MCF 10A (cell line): ENCODE measurements around the gene CREB3L2. TPM values are rescaled to one million over a fixed set of nuclear protein-coding genes. Genes with fewer than 3 reads are reported as not detected.

Experiments used
- BruUV-seq: library from RNA; stranded (reverse); fragments of 400-500 nt; replicated peaks from 2 replicates; lab custom pipeline; 2021; lab: Mats Ljungman, UMichigan
- CTCF ChIA-PET: fragments of 300-600 bp; sonication (Branson Sonifier 250); formaldehyde crosslinking; extraction: SDS; loops from one replicate; lab custom pipeline; 2021; ENCODE audit warnings: antibody characterized with exemption, inconsistent platforms; lab: Yijun Ruan, JAX
- POLR2A ChIA-PET: fragments of 300-600, 350-650 bp; sonication (Branson Sonifier 250); formaldehyde crosslinking; extraction: SDS; loops from one replicate; lab custom pipeline; 2020; ENCODE audit warnings: antibody characterized with exemption, inconsistent platforms; lab: Yijun Ruan, JAX
- DNase-seq: peaks from one replicate; pipeline ENCODE4 v3.0.0-alpha.2; 2018; ENCODE audit not compliant: unreplicated experiment
- H3K27ac Mint-ChIP-seq: one replicate; pipeline ENCODE4 v1.8.0; 2022; ENCODE audit warnings: mild to moderate bottlenecking, low read depth, mixed read lengths; ENCODE audit not compliant: unreplicated experiment
- H3K27me3 Mint-ChIP-seq: one replicate; pipeline ENCODE4 v1.8.0; 2022; ENCODE audit warnings: mixed read lengths; ENCODE audit not compliant: insufficient read depth, unreplicated experiment
- H3K36me3 Mint-ChIP-seq: one replicate; pipeline ENCODE4 v1.8.0; 2022; ENCODE audit warnings: mild to moderate bottlenecking, moderate library complexity, mixed read lengths; ENCODE audit not compliant: insufficient read depth, unreplicated experiment
- H3K4me1 Mint-ChIP-seq: one replicate; pipeline ENCODE4 v1.8.0; 2022; ENCODE audit warnings: mixed read lengths; ENCODE audit not compliant: insufficient read depth, unreplicated experiment
- H3K4me3 Mint-ChIP-seq: one replicate; pipeline ENCODE4 v1.8.0; 2022; ENCODE audit warnings: mild to moderate bottlenecking, moderate library complexity, mixed read lengths; ENCODE audit not compliant: unreplicated experiment
- H3K9me3 Mint-ChIP-seq: one replicate; pipeline ENCODE4 v1.8.0; 2022; ENCODE audit warnings: mixed read lengths; ENCODE audit not compliant: unreplicated experiment
- intact Hi-C: fragments of 100-400 bp; cut with micrococcal nuclease; formaldehyde crosslinking; loops from 2 replicates; pipeline ENCODE4 v1.14.1; 2022
- total RNA-seq: library from RNA; stranded (reverse); gene quantifications from 2 replicates; pipeline ENCODE4 v1.2.3, GENCODE V29; 2022
- TF ChIP-seq, protein P1 (sequence below): fragments of 200-600 bp; IDR thresholded peaks from one replicate; pipeline ENCODE4 v1.8.0; 2022; ENCODE audit warnings: antibody characterized with exemption, mild to moderate bottlenecking; ENCODE audit not compliant: unreplicated experiment

Gene CREB3L2
- total RNA-seq, 1 experiment from 2014 or later: 74.2 TPM

DNA sequence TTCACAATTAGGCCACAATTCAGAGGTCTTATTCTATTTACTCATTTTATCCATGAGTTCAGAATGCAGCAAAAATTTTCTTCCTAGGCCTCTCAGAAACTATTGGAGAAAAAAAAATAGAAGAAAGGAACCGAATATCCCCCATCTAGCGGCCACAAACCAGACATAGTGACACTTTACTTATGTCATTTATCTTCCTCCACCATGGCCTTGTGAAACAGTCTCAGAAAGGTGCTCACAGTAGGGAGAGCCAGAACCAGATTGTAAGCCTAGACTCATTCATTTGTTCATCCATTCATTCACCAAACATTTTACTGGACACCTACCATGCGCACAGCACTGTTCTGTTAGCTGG, 16.0 kb downstream of the CREB3L2 start:
- Mint-ChIP-seq H3K27me3 (no peaks in the 10 kb centered on the region), H3K9me3 (peaks cover 7% of the 10 kb centered on the region), H3K4me1 (peaks cover 12% of the 10 kb centered on the region), H3K27ac (no peak overlapping the region), H3K36me3 (no peaks in the 10 kb centered on the region), H3K4me3 (no peak overlapping the region)
- TF ChIP-seq, protein P1, sequence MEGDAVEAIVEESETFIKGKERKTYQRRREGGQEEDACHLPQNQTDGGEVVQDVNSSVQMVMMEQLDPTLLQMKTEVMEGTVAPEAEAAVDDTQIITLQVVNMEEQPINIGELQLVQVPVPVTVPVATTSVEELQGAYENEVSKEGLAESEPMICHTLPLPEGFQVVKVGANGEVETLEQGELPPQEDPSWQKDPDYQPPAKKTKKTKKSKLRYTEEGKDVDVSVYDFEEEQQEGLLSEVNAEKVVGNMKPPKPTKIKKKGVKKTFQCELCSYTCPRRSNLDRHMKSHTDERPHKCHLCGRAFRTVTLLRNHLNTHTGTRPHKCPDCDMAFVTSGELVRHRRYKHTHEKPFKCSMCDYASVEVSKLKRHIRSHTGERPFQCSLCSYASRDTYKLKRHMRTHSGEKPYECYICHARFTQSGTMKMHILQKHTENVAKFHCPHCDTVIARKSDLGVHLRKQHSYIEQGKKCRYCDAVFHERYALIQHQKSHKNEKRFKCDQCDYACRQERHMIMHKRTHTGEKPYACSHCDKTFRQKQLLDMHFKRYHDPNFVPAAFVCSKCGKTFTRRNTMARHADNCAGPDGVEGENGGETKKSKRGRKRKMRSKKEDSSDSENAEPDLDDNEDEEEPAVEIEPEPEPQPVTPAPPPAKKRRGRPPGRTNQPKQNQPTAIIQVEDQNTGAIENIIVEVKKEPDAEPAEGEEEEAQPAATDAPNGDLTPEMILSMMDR: no peak
- CTCF ChIA-PET: interaction anchor here (1.2 to 1.3 kb wide), 2 partner anchors 23 to 26 kb away, joined by 3 to 4 read pairs; no protein-coding TSS in a partner anchor
- DNase-seq: no peak
- intact Hi-C loops: no loop called here
- POLR2A ChIA-PET: interaction anchor here (0.6 to 1.0 kb wide), 2 partner anchors 14 to 16 kb away, joined by 3 to 4 read pairs; partner anchors contain the start of gene CREB3L2
- BruUV-seq: no TSS peak

DNA sequence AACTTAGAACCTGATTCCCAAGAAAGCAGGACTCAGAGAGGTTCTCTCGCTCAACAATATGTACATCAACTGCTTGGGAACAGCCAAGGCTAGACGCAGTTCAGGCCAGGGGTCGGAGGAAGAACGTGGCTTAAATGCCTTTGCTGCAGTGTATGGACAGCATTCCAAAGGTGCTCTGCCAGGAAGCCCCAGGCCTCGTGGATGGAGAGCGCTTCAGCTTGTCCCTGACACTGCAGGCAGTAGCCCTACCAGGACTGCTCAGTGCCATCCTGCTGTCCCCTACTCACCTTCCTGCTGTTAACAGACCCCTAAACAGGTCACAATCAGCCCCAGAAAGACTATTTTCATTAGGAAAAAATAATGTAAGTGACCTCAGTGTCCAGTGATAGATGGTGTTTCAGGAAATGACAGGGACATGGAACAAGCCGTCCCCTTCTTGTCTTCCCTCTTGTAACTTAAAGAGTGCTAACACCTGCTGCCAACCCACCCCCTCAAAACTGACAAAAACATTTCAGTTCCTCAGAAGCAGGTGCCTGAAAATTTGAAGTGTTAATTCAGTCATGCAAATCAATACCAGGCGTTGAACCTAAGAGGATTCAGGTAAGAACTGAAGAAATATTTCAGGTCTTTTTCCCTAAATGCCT, 16.5 kb downstream of the CREB3L2 start:
- TF ChIP-seq, protein P1: no peak
- H3K36me3 Mint-ChIP-seq: no peaks in the 10 kb centered on the region
- H3K27ac Mint-ChIP-seq: no peak overlapping the region
- ChIA-PET CTCF (interaction anchor here (1.2 to 1.4 kb wide), 3 partner anchors 17 to 25 kb away, joined by 3 to 11 read pairs (median 4); partner anchors contain the start of gene CREB3L2), POLR2A (interaction anchor here (0.6 to 1.2 kb wide), 3 partner anchors 14 to 17 kb away, joined by 3 to 4 read pairs (median 4); partner anchors contain the start of gene CREB3L2)
- H3K4me3 Mint-ChIP-seq: no peak overlapping the region
- H3K9me3 Mint-ChIP-seq: peaks cover 7% of the 10 kb centered on the region
- H3K27me3 Mint-ChIP-seq: no peaks in the 10 kb centered on the region
- no TSS peak for BruUV-seq
- no peak for DNase-seq
- intact Hi-C loops: no loop called here
- peaks cover 14% of the 10 kb centered on the region for H3K4me1 Mint-ChIP-seq

DNA sequence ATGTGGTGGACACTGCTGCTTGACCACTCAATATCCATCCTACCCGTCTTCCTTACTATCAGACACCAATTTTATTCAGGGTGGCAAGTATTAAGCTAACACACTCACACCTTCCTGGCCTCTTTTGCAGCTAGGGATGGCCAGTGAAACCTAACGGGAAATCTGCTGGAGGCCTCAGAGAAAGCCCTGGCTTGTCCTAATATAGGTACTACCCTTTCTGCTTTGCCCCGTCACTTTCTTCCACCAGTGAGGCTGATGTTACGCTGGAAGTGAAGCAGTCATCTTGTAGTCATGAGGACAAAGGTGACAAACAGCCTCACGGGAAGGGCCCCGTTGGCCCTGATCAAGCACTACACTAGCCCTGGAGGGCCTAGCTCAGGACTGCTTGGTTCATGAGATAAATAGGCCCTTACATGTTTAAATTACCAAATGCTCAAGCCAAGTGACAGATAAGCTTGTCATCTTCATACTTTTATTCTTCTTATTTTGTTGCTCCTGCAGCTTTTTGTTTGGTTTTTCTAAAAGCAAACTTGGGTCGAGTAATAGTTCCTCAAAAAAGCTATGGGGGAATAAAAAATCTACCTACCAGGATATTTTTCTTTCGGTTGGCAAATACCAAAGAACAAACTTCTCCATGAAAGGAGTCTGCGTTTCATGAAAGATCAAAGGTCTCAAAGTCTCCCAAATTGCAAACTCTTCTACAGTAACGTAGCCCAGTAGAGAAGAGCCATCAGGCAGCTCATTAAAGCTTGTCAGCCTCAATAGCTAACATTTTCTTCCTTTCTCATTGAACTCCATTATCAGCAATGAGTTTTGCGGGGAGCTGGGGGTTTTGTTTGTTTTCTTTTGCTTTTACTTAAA, 17.5 kb downstream of the CREB3L2 start:
- DNase-seq: no peak
- no peak overlapping the region for H3K4me3 Mint-ChIP-seq
- no peaks in the 10 kb centered on the region for H3K27me3 Mint-ChIP-seq
- H3K4me1 Mint-ChIP-seq: peaks cover 14% of the 10 kb centered on the region
- TF ChIP-seq, protein P1: no peak
- peaks cover 7% of the 10 kb centered on the region for H3K9me3 Mint-ChIP-seq
- peaks cover 5% of the 10 kb centered on the region for H3K36me3 Mint-ChIP-seq
- H3K27ac Mint-ChIP-seq: no peak overlapping the region
- no TSS peak for BruUV-seq
- intact Hi-C loops: no loop called here
- POLR2A ChIA-PET: interaction anchor here (0.8 to 1.2 kb wide), 2 partner anchors 15 to 16 kb away, joined by 3 to 4 read pairs; no protein-coding TSS in a partner anchor
- CTCF ChIA-PET: interaction anchor here (0.6 to 1.4 kb wide), 7 partner anchors 9 to 316 kb away, joined by 3 to 11 read pairs (median 4); partner anchors contain the start of gene CREB3L2
